ENCODE measurements around the gene PLEKHA3. TPM values are rescaled to one million over a fixed set of nuclear protein-coding genes. Genes with fewer than 3 reads are reported as not detected.

PLEKHA3 gene
- total RNA-seq, 2 experiments from 2014 or later, result 22.3 to 23.1 TPM

GRCh38 chr2:178479758-178480226, 465 bp upstream of the PLEKHA3 start:
- Mint-ChIP-seq H3K27ac (peak overlapping the region; percentile 67), H3K4me3 (peak overlapping the region; percentile 98), H3K27me3 (ENCODE audit: low read depth) (no peaks in the 10 kb centered on the region), H3K4me1 (ENCODE audit: low read depth) (peaks cover 42% of the 10 kb centered on the region), H3K36me3 (ENCODE audit: low read depth) (peaks cover 8% of the 10 kb centered on the region), H3K9me3 (ENCODE audit: insufficient read depth) (no peaks in the 10 kb centered on the region)
- CTCF ChIA-PET, result interaction anchor here (0.7 to 4.1 kb wide), 8 partner anchors 17 to 83 kb away, joined by 3 to 33 read pairs (median 4); no protein-coding TSS in a partner anchor
- ATAC-seq, result no peak
- no peak for DNase-seq
- POLR2A ChIA-PET, result interaction anchor here (0.6 to 1.4 kb wide), 4 partner anchors 29 to 72 kb away, joined by 3 to 4 read pairs (median 4); partner anchors contain the start of genes PJVK and PRKRA

- peaks cover 36% of the 10 kb centered on the region for H3K4me1 Mint-ChIP-seq (ENCODE audit: low read depth)
- no peak for ATAC-seq
These were observed 2.2 kb downstream of the PLEKHA3 start for GRCh38 chr2:178482437-178482836.

GRCh38 chr2:178484245-178485041, 4.2 kb downstream of the PLEKHA3 start:
- Mint-ChIP-seq H3K4me3 (no peak overlapping the region), H3K4me1 (ENCODE audit: low read depth) (peaks cover 24% of the 10 kb centered on the region)
- CTCF ChIA-PET, result interaction anchor here (0.7 kb wide), 1 partner anchor 20 kb away, joined by 3 read pairs; no protein-coding TSS in a partner anchor

More at GRCh38 chr2:178482437-178482836, 2.2 kb downstream of the PLEKHA3 start:
- H3K27ac Mint-ChIP-seq, result no peak overlapping the region
- CTCF ChIA-PET, result interaction anchor here (0.9 to 4.1 kb wide), 4 partner anchors 10 to 68 kb away, joined by 3 to 33 read pairs (median 8); no protein-coding TSS in a partner anchor
- H3K27me3 Mint-ChIP-seq (ENCODE audit: low read depth), result no peaks in the 10 kb centered on the region
- peaks cover 25% of the 10 kb centered on the region for H3K36me3 Mint-ChIP-seq (ENCODE audit: low read depth)
- POLR2A ChIA-PET, result interaction anchor here (0.7 to 1.4 kb wide), 2 partner anchors 11 to 32 kb away, joined by 3 to 5 read pairs; partner anchors contain the start of genes PJVK and PRKRA
- H3K4me3 Mint-ChIP-seq, result peak overlapping the region; percentile 98
- H3K9me3 Mint-ChIP-seq (ENCODE audit: insufficient read depth), result no peaks in the 10 kb centered on the region
- DNase-seq, result no peak

GRCh38 chr2:178485356-178485755, 5.1 kb downstream of the PLEKHA3 start:
- peaks cover 41% of the 10 kb centered on the region for H3K36me3 Mint-ChIP-seq (ENCODE audit: low read depth)
- no peak overlapping the region for H3K27ac Mint-ChIP-seq
- H3K4me3 Mint-ChIP-seq, result no peak overlapping the region
- no peaks in the 10 kb centered on the region for H3K27me3 Mint-ChIP-seq (ENCODE audit: low read depth)
- no peak for DNase-seq
- ATAC-seq, result no peak
- peaks cover 19% of the 10 kb centered on the region for H3K4me1 Mint-ChIP-seq (ENCODE audit: low read depth)
- no peaks in the 10 kb centered on the region for H3K9me3 Mint-ChIP-seq (ENCODE audit: insufficient read depth)
- ChIA-PET POLR2A (no interaction called here), CTCF (interaction anchor here (0.7 kb wide), 1 partner anchor 19 kb away, joined by 3 read pairs; no protein-coding TSS in a partner anchor)

More at GRCh38 chr2:178484245-178485041, 4.2 kb downstream of the PLEKHA3 start:
- ATAC-seq (no peak), DNase-seq (no peak)
- Mint-ChIP-seq H3K27ac (no peak overlapping the region), H3K36me3 (ENCODE audit: low read depth) (peaks cover 35% of the 10 kb centered on the region), H3K9me3 (ENCODE audit: insufficient read depth) (no peaks in the 10 kb centered on the region), H3K27me3 (ENCODE audit: low read depth) (no peaks in the 10 kb centered on the region)
- POLR2A ChIA-PET, result no interaction called here

GRCh38 chr2:178491612-178492011, 11.4 kb downstream of the PLEKHA3 start:
- H3K27me3 Mint-ChIP-seq (ENCODE audit: low read depth), result no peaks in the 10 kb centered on the region
- ChIA-PET POLR2A (no interaction called here), CTCF (interaction anchor here (1.3 to 2.5 kb wide), 3 partner anchors 9 to 78 kb away, joined by 3 to 9 read pairs (median 5); no protein-coding TSS in a partner anchor)
- H3K4me1 Mint-ChIP-seq (ENCODE audit: low read depth), result peaks cover 7% of the 10 kb centered on the region
- no peak overlapping the region for H3K27ac Mint-ChIP-seq
- DNase-seq, result no peak
- ATAC-seq, result no peak
- H3K4me3 Mint-ChIP-seq, result no peak overlapping the region
- peaks cover 64% of the 10 kb centered on the region for H3K36me3 Mint-ChIP-seq (ENCODE audit: low read depth)
- no peaks in the 10 kb centered on the region for H3K9me3 Mint-ChIP-seq (ENCODE audit: insufficient read depth)

- CTCF ChIA-PET, result interaction anchor here (1.5 kb wide), 2 partner anchors 17 to 82 kb away, joined by 5 to 7 read pairs; partner anchors contain the start of gene PLEKHA3
- H3K4me1 Mint-ChIP-seq (ENCODE audit: low read depth), result peaks cover 7% of the 10 kb centered on the region
- peaks cover 63% of the 10 kb centered on the region for H3K36me3 Mint-ChIP-seq (ENCODE audit: low read depth)
- POLR2A ChIA-PET, result no interaction called here
- ATAC-seq (no peak), DNase-seq (no peak)
- H3K4me3 Mint-ChIP-seq, result no peak overlapping the region
- H3K27ac Mint-ChIP-seq, result no peak overlapping the region
- no peaks in the 10 kb centered on the region for H3K27me3 Mint-ChIP-seq (ENCODE audit: low read depth)
- H3K9me3 Mint-ChIP-seq (ENCODE audit: insufficient read depth), result no peaks in the 10 kb centered on the region
These were observed 15.8 kb downstream of the PLEKHA3 start for GRCh38 chr2:178496049-178496448.

- no peak for DNase-seq
- Mint-ChIP-seq H3K4me3 (no peak overlapping the region), H3K36me3 (ENCODE audit: low read depth) (peaks cover 70% of the 10 kb centered on the region), H3K27ac (no peak overlapping the region), H3K4me1 (ENCODE audit: low read depth) (peaks cover 7% of the 10 kb centered on the region), H3K27me3 (ENCODE audit: low read depth) (no peaks in the 10 kb centered on the region), H3K9me3 (ENCODE audit: insufficient read depth) (no peaks in the 10 kb centered on the region)
- ChIA-PET POLR2A (no interaction called here), CTCF (no interaction called here)
- no peak for ATAC-seq
These were observed 17.9 kb downstream of the PLEKHA3 start for GRCh38 chr2:178498137-178498536.

GRCh38 chr2:178499640-178500039, 19.4 kb downstream of the PLEKHA3 start:
- DNase-seq (no peak), ATAC-seq (no peak)
- H3K27me3 Mint-ChIP-seq (ENCODE audit: low read depth), result no peaks in the 10 kb centered on the region
- ChIA-PET CTCF (interaction anchor here (1.2 kb wide), 1 partner anchor 17 kb away, joined by 3 read pairs; no protein-coding TSS in a partner anchor), POLR2A (no interaction called here)
- no peak overlapping the region for H3K4me3 Mint-ChIP-seq
- H3K4me1 Mint-ChIP-seq (ENCODE audit: low read depth), result peaks cover 7% of the 10 kb centered on the region
- no peaks in the 10 kb centered on the region for H3K9me3 Mint-ChIP-seq (ENCODE audit: insufficient read depth)
- H3K36me3 Mint-ChIP-seq (ENCODE audit: low read depth), result peaks cover 70% of the 10 kb centered on the region
- no peak overlapping the region for H3K27ac Mint-ChIP-seq

GRCh38 chr2:178502751-178503150, 22.5 kb downstream of the PLEKHA3 start:
- CTCF ChIA-PET, result interaction anchor here (0.8 kb wide), 1 partner anchor 21 kb away, joined by 3 read pairs; no protein-coding TSS in a partner anchor
- Mint-ChIP-seq H3K27ac (no peak overlapping the region), H3K36me3 (ENCODE audit: low read depth) (peaks cover 57% of the 10 kb centered on the region), H3K27me3 (ENCODE audit: low read depth) (no peaks in the 10 kb centered on the region), H3K4me3 (no peak overlapping the region), H3K9me3 (ENCODE audit: insufficient read depth) (no peaks in the 10 kb centered on the region), H3K4me1 (ENCODE audit: low read depth) (peaks cover 2% of the 10 kb centered on the region)
- POLR2A ChIA-PET, result no interaction called here
- DNase-seq, result no peak
- ATAC-seq, result no peak

- CTCF ChIA-PET, result interaction anchor here (1.5 to 1.7 kb wide), 2 partner anchors 14 to 17 kb away, joined by 5 to 6 read pairs; no protein-coding TSS in a partner anchor
- H3K9me3 Mint-ChIP-seq (ENCODE audit: insufficient read depth), result no peaks in the 10 kb centered on the region
- H3K27me3 Mint-ChIP-seq (ENCODE audit: low read depth), result no peaks in the 10 kb centered on the region
- POLR2A ChIA-PET, result no interaction called here
- H3K36me3 Mint-ChIP-seq (ENCODE audit: low read depth), result peaks cover 42% of the 10 kb centered on the region
- H3K27ac Mint-ChIP-seq, result no peak overlapping the region
- peaks cover 8% of the 10 kb centered on the region for H3K4me1 Mint-ChIP-seq (ENCODE audit: low read depth)
- ATAC-seq, result no peak
- no peak for DNase-seq
- no peak overlapping the region for H3K4me3 Mint-ChIP-seq
These were observed 25.8 kb downstream of the PLEKHA3 start for GRCh38 chr2:178506101-178506500.

GRCh38 chr2:178506524-178506923, 26.3 kb downstream of the PLEKHA3 start:
- H3K27ac Mint-ChIP-seq, result no peak overlapping the region
- no peaks in the 10 kb centered on the region for H3K9me3 Mint-ChIP-seq (ENCODE audit: insufficient read depth)
- no peaks in the 10 kb centered on the region for H3K27me3 Mint-ChIP-seq (ENCODE audit: low read depth)
- ChIA-PET CTCF (interaction anchor here (1.5 to 1.7 kb wide), 2 partner anchors 13 to 17 kb away, joined by 5 to 6 read pairs; no protein-coding TSS in a partner anchor), POLR2A (no interaction called here)
- peaks cover 39% of the 10 kb centered on the region for H3K36me3 Mint-ChIP-seq (ENCODE audit: low read depth)
- no peak overlapping the region for H3K4me3 Mint-ChIP-seq
- ATAC-seq (no peak), DNase-seq (no peak)
- peaks cover 8% of the 10 kb centered on the region for H3K4me1 Mint-ChIP-seq (ENCODE audit: low read depth)

- Mint-ChIP-seq H3K9me3 (ENCODE audit: insufficient read depth) (no peaks in the 10 kb centered on the region), H3K36me3 (ENCODE audit: low read depth) (peaks cover 38% of the 10 kb centered on the region), H3K27me3 (ENCODE audit: low read depth) (no peaks in the 10 kb centered on the region), H3K4me3 (no peak overlapping the region), H3K27ac (no peak overlapping the region), H3K4me1 (ENCODE audit: low read depth) (peaks cover 8% of the 10 kb centered on the region)
- no peak for DNase-seq
- ChIA-PET POLR2A (no interaction called here), CTCF (interaction anchor here (1.5 to 1.7 kb wide), 2 partner anchors 13 to 16 kb away, joined by 5 to 6 read pairs; no protein-coding TSS in a partner anchor)
- ATAC-seq, result no peak
These were observed 26.7 kb downstream of the PLEKHA3 start for GRCh38 chr2:178506949-178507348.
